Ramos (cell line): ENCODE results near the gene CD164L2.

Experiments
- in situ Hi-C: fragments of 300-500 bp; cut with MboI; formaldehyde crosslinking; loops from one replicate; pipeline ENCODE4 v1.14.3; 2022; ENCODE audit warnings: low sequenced_read_pairs; ENCODE audit not compliant: unreplicated experiment

CD164L2 gene

GRCh38 chr1:27392096-27392777 is 9.1 kb upstream of the CD164L2 start, which contains the start of gene GPR3:
Gene GPR3, plus strand, starts transcription at chr1:27392622. Its CDS starts 1,177 bp downstream, at chr1:27393799.
- in situ Hi-C loops, result loop anchor here (5.0 kb wide), 2 partner anchors 215 to 270 kb away; no protein-coding TSS in a partner anchor

DNA sequence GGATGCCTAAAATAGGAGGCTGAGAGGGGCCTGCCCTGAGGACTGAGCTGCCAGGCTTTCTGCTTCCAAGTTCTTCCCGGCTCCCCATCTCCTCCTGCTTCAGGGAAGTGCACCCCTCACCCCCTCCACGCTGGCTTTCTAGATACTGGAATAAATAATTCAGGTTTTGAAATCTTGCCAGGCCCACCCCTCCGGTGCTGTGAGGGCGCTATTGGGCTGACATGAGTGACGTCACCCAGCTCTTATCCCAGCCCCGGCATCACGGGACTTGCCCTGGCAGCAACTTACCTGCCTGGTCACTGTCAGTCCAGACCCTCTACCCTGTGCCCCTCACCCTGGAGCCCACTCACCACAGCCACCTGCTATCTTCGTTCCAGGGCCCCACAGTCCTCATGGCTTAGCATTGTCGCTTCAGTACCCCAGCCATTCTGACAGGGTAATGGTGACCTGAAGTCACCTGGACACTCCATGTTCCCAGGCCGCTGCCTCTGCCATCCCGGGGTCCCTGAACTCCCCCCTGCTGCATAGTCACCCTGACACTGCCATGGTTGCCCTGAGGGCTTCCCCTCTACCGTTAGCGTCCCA is 8.5 kb upstream of the CD164L2 start:
- in situ Hi-C loops, result loop anchor here (5.0 kb wide), 2 partner anchors 216 to 271 kb away; no protein-coding TSS in a partner anchor

- in situ Hi-C loops, result loop anchor here (5.0 to 10.0 kb wide), 2 partner anchors 86 to 284 kb away; no protein-coding TSS in a partner anchor
These were observed 5.3 kb upstream of the CD164L2 start for GRCh38 chr1:27388337-27389005.

- in situ Hi-C loops, result loop anchor here (5.0 to 10.0 kb wide), 2 partner anchors 82 to 280 kb away; no protein-coding TSS in a partner anchor
These were observed 1.7 kb upstream of the CD164L2 start for GRCh38 chr1:27384797-27385196.

GRCh38 chr1:27383661-27384060 is 528 bp upstream of the CD164L2 start:
- in situ Hi-C loops, result loop anchor here (10.0 kb wide), 1 partner anchor 279 kb away; no protein-coding TSS in a partner anchor

DNA sequence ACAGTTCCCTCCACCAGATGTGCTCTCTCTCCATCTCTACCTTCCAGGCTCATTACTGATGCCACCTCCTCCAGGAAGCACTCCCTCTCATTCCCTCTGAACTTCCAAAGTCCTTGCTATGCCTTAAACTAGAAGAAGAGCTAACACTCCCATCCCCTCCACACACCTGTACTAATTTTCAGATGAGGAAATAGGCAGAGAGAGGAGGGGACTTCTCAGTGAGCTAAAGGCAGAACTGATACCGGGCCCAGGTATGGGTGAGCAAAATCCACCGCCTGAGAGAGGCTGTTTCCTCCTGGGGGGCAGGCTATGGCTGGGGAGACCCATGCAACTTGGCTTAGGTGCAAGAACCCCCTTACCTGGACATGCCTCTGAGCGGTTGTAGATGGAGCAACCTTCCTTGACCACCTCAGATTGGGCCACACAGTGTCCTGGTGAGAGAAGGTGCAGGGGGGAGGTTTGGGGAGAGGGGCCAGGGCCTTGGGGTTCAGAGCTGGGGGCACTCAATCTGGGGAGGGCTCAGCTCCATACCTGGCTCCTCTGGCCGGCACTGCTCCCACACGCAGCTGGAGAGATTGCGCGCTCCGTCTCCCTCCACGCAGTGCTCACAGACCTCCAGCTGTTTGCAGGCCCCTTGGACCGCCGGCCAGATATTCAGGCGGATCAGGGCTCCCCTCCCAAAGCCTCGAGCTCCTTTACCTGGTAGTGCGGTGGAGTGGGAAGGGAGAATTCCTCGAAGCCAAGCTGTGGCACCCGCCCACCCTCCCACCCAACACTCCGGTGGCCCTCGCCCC is 967 bp downstream of the CD164L2 start:
- in situ Hi-C loops, result loop anchor here (10.0 kb wide), 1 partner anchor 277 kb away; no protein-coding TSS in a partner anchor

DNA sequence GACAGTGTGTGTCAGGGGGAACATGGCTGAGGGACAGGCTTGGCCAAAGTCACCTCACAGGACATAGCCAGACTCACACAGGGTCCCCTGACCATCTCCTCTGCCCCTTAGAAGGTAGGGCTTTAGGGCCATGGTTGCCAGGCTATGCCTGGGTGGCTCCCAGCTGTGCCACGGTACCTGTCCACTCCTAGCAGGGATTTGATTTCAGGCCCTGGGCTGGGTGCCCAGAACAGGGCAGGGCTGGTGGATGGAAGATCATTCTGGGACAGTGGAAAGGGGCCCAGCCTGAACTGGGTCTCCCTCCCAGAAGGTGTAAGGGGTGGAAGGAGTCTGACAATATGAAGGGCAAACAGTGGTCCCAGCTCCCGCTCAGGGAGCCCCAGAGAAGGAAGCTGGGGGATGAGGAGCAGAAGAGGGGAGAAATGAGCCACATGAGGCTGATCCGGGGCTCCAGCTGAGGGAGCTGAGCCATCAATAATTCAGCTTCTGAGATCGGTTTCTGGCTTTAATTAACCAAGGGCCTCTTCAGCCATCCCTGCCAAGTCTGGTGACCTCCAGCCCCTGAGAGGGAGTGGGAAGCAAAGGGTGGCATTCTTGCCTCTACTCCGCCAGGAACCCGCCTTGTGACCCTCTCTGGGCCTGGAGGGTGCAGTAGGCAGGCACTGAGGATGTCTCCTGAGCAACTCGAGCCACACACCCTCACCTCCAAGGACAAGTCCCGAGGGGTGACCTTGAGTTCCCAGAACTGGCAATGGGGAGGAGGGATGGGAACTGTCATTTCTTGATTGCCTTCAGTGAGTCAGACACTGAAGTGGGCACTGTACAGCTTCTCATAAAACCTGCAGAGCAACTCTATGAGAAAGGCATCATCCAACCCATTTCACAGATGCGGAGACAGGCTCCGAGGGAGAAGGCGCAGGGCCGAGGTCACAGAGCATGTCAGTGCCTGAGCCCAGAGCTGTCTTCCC is 2.1 kb downstream of the CD164L2 start:
- in situ Hi-C loops, result loop anchor here (10.0 kb wide), 1 partner anchor 276 kb away; no protein-coding TSS in a partner anchor

GRCh38 chr1:27380224-27380623 is 2.9 kb downstream of the CD164L2 start:
- in situ Hi-C loops, result loop anchor here (10.0 kb wide), 1 partner anchor 275 kb away; no protein-coding TSS in a partner anchor

GRCh38 chr1:27379564-27380122 is 3.5 kb downstream of the CD164L2 start:
- in situ Hi-C loops, result loop anchor here (10.0 kb wide), 1 partner anchor 275 kb away; no protein-coding TSS in a partner anchor

DNA sequence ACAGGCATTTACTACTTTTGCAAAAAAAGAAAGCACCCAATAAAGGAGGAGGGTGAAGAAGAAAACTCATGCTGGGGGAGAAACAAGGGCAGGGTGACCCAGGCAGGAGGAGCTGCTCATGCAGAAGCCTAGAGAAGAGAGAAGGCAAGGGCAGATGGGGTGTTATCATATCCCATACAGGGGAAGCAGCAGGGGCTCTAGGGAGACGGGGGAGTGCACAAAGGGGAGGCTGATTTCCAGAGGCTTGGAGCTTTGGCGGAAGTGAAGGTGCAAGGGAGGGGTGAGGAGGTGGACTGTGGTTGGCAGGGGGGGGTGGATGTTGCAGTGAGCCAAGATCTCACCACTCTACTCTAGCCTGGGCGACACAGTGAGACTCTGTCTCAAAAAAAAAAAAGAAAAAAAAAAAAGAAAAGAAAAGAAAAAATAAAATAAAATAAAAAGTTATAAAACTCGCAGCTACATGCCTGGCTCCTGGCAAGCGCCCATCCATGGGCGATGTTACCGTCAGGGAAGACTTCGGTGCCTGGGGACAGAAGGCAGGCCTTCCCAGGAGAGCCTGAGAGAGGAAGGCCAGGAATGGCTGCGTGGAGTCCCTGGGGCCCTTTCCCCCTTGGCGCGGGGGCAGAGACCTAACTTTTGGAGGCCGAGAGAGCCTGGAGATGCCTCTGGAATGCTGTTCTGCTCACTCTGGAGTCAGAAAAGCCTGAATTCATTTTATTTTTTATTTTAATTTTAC is 5.2 kb downstream of the CD164L2 start:
- in situ Hi-C loops, result no loop called here

- in situ Hi-C loops, result no loop called here
These were observed 8.6 kb downstream of the CD164L2 start, which contains the start of gene FCN3 for GRCh38 chr1:27374362-27375086. Gene FCN3, minus strand, starts transcription at chr1:27374824. Its CDS starts 6 bp downstream, at chr1:27374818.

- in situ Hi-C loops, result no loop called here
These were observed 10.1 kb downstream of the CD164L2 start for GRCh38 chr1:27372808-27373690.

DNA sequence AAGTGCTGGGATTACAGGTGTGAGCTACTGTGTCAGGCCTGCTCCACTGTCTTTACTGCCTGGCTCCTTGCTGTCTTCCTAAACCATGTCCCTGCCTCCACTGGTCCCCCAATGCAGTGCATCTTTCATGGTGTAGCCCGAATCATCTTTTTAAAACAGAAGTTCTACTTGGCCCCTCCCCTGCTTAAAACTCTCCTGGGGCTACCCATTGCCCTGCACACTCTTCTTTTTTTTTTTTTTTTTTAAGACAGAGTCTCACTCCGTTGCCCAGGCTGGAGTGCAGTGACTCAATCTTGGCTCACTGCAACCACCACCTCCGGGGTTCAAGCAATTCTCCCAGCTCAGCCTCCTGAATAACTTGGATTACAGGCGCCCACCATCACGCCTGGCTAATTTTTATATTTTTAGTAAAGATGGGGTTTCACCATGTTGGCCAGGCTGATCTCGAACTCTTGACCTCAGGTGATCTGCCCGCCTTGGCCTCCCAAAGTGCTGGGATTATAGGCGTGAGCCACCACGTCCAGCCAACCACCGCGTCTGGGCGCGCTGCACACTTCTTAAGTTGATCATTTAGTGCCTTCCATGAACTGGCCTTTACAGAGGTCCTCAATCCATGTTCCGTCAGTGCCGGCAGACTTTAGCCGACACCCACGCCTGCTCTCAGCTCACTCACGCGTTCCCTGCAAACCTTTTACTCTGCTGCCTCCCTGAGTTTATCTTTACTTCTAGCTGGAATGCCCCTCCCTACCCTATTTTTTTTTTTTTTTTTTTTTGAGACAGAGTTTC is 10.9 kb downstream of the CD164L2 start:
- in situ Hi-C loops, result no loop called here

DNA sequence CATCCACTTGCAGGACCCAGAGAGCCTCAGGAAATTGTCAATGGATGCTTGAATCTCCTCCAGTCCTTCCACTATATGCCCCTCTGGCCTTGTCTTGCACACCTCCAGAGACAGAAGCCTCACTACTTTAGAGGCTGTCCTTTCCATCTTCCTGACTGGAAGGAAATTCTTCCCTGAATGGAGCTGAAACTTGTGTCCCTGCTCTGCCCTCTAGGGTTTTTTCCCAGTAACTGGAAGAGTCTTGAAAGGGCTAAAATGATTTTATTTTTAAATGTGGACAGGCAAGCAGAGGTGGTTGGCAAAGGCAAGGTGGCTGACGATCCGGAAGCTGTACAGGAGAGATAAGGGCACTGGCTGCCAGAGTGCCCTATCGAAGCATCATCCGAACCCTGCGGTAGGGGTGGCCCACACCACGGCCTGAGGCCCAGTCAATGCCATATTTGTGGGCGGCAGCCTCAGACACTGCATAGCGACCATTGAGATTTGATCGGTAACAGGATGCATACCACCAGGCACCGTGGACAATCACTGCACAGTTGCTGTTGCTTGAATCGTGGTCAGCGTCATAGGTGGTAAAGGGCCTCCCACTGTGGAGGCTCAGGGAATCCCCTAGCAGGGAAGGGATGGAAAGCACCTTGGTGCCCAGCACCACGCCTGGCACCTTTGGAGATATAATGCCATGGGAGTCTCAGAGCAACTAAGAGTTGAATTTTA is 14.1 kb downstream of the CD164L2 start:
- in situ Hi-C loops, result no loop called here

- in situ Hi-C loops, result no loop called here
These were observed 15.9 kb downstream of the CD164L2 start for GRCh38 chr1:27367160-27367650.
